ENCODE results near the gene ACSL5.

DNA sequence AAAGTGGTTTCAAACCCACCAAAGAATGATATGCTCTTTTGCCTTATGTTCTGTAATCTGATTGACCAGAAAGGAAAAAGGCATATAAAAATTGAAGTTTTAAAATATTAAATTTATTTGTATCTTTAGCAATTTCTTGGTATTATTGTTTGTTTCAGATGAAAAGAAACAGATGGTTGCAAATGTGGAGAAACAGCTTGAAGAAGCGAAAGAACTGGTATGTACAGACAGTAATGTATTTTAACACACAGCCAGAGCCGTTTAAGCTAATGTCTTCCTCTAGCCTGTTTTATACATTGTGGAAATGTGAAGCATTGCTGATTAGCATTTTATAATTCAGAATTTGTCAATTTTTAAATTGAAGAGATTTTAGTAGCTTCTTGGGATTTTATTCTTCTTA, 86.5 kb downstream of the ACSL5 start:
- TF ChIP-seq EZH2phosphoT487 (IDR thresholded peaks at IDR 0.05; ENCODE audit: unreplicated experiment) (no peak), POLR2AphosphoS5 (IDR thresholded peaks at IDR 0.05; ENCODE audit: low read depth) (no peak)
- TF ChIP-seq, protein P1, sequence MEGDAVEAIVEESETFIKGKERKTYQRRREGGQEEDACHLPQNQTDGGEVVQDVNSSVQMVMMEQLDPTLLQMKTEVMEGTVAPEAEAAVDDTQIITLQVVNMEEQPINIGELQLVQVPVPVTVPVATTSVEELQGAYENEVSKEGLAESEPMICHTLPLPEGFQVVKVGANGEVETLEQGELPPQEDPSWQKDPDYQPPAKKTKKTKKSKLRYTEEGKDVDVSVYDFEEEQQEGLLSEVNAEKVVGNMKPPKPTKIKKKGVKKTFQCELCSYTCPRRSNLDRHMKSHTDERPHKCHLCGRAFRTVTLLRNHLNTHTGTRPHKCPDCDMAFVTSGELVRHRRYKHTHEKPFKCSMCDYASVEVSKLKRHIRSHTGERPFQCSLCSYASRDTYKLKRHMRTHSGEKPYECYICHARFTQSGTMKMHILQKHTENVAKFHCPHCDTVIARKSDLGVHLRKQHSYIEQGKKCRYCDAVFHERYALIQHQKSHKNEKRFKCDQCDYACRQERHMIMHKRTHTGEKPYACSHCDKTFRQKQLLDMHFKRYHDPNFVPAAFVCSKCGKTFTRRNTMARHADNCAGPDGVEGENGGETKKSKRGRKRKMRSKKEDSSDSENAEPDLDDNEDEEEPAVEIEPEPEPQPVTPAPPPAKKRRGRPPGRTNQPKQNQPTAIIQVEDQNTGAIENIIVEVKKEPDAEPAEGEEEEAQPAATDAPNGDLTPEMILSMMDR (conservative IDR thresholded peaks at IDR 0.05; ENCODE audit: low read depth in 2 of 2): no peak

All from GM23338 (cell line).